Suppressor macrophage treated with lipopolysaccharide for 1 hour (primary cell): Measurements from ENCODE around the gene NKX3-2.

Source experiments
- DNase-seq, 3 donors: peaks; one replicate each; pipeline ENCODE4 v3.0.0-alpha.2; 2020 to 2022

NKX3-2 gene

GRCh38 chr4:13544606-13545393, 492 bp upstream of the NKX3-2 start:
- DNase-seq: peak; percentile 77 to 88 (median 80)

GRCh38 chr4:13543032-13543838, 1.1 kb downstream of the NKX3-2 start:
- DNase-seq: no peak

- no peak for DNase-seq
Observed at GRCh38 chr4:13542577-13543031, 1.7 kb downstream of the NKX3-2 start.

GRCh38 chr4:13541720-13542576, 2.4 kb downstream of the NKX3-2 start:
- no peak for DNase-seq

GRCh38 chr4:13541176-13541604, 3.1 kb downstream of the NKX3-2 start:
- no peak for DNase-seq

- DNase-seq: no peak
Observed at GRCh38 chr4:13540446-13541175, 3.7 kb downstream of the NKX3-2 start.

DNA sequence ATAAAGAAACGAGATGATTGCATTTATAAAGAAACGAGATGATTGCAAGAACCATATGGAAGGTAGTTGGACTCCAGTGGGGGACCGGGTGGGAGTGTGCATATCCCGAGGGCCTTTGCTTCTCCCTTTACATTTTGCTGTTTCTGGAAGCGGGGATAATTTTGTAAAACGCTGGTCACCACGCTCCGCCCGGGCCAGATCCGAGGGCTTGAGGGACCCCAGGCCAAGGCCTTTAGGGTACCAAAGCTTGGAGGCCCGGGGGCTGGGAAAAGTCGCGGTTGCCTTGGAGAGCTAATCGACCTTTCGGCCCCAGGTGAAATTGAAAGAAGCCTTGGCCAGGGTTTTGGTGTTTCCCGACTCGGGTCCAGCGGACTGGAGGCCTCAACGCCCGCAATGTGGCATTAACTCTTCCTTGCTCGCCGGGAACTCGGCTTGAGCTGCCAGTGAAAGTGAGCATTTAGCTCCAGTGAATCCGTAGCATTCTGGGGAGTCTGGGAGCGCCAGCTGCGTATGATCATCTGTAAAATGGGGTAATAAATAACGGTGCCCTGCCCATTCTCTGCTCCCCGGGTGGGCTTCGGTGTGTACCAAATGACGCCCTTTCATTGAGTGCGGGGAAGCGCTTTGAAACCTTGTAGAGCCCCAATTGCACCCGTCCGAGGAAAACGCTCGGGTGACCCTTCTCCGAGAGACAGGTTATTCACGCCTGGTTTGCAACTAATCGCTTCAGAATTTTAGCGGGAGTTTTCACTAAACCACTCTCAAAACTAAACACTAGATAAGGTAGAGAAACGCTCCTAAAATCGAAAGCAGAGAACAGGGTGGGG, 4.5 kb downstream of the NKX3-2 start:
- no peak for DNase-seq

- DNase-seq: no peak
Observed at GRCh38 chr4:13539047-13539618, 5.2 kb downstream of the NKX3-2 start.

DNA sequence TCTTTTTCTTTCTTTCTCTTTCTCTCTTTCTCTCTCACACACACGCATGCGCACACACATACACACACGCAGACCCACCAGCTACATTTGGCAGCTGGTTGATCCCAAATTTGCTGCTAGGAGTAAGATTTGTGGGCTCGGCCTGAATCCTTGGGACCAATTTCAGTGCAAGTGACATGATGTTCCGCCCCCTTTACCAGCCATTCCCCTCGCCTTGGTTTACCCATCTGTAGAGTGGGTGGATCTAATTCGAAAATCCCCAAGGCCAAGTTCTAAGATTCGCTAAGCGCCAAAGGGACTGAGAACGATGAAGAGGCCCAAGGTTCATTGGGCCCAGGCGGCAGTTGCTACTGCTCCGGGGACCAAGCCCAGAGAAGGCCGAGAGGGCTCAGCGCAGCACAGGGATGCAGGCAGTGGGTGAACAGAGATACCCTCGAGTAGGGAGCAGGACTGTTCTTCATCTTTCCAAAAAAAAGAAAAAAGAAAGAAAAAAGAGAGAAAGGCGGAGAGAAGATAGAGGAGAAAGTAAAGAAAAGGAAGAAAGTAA, 5.8 kb downstream of the NKX3-2 start:
- DNase-seq: no peak

DNA sequence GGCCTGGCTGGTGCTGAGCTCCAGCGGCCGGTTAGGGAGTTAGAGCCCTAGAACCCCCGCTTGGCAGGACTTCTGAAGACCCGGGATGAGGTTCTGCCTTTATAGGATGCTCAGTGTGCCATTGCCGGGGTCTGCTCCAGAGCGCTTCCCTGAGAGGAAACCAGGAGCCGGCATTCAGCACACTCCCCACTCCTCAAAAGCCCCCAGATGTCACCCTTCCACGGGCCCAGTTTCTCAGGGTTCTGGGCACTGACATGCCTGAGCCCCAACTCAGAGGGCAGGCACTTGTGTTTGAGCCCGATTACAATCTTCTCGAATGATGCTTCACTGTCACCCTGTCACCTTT, 6.5 kb downstream of the NKX3-2 start:
- no peak for DNase-seq

GRCh38 chr4:13537011-13537831, 7.1 kb downstream of the NKX3-2 start:
- DNase-seq: no peak

- DNase-seq: no peak
Observed at GRCh38 chr4:13536607-13537006, 7.7 kb downstream of the NKX3-2 start.

DNA sequence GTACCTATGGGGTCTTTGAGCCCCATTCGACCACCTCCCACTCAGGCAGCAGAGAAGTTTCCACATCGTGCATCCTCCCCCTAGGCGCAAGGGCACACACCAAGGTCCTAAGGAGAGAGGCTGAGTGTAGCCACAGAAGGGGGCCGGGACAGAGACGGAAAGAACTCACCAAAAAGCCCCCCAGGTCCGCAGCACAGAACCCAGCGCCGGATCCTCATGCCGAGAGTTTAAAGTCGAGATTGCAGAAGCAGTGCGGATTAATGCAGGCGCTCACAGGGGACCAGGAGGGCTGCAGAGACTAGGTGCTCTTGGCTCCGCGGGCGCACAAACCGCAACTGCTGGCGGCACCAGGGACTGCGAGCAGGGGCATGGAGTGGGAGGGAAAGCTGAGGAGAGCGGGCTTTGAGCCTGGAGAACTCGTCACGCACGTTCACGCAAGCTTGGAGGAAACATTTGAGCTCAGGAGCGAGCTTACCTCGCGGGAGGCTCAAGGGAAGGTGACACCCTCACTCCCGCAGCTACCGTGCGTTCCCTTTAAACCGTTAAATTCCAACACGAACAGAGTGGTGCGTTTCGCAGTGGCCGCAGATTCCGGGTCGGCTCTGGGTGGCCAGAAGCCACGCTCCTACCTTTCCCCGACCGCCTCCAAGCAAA, 8.5 kb downstream of the NKX3-2 start:
- DNase-seq: no peak

DNA sequence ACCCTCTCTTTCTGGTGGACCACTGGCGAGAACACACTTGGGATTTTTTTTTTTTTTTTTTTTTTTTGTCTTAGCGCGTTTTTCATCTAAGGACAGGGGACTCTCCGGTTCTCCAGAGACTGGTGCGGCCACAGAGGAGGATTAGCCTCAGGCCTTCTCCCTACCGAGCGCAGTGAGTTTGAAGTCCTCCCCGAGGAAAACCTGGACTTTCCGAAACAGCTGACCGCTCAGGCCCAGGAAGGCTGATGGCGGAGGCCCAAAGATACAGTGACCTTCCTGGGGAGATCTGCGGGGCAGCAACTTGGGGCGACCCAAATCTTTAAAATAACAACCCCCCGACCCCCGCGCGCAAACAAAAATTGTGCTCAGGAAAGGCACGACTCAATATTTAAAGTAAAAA, 9.2 kb downstream of the NKX3-2 start:
- DNase-seq: no peak

DNA sequence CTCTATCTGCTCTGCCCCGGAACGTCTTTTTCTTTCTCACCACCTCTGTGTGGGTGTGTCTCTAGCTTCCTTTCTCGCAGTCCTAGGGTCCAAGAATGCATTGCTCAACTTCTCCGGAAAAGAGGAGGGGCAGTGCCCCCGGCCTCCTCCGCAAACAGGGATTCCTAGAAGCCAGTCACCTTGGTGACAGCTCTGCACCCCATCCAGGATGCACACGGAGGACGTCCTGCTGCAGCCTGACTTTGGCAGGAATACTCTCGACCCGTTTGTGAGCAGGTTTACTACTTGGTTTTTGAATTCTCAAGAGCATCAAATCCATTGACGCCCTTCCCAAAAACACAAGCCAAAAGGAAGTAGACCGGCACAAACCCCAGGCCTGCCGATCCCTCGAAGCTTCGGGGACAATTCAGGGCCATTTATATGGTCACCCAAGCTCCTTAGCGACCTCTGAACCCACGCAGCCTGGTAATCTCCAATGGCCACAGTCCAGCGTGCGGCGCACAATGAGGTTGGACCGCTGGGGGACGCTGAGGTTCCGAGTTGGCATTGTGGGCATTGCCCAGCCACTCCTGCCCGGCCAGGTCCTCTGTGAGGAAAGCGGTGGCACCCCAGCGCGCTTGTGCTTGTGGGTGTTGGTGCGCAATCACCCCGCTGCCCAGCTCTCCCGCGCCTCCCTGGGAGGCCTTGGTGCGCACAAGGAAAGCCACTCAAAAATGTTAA, 9.8 kb downstream of the NKX3-2 start:
- DNase-seq: no peak

GRCh38 chr4:13533670-13534343, 10.5 kb downstream of the NKX3-2 start:
- no peak for DNase-seq

DNA sequence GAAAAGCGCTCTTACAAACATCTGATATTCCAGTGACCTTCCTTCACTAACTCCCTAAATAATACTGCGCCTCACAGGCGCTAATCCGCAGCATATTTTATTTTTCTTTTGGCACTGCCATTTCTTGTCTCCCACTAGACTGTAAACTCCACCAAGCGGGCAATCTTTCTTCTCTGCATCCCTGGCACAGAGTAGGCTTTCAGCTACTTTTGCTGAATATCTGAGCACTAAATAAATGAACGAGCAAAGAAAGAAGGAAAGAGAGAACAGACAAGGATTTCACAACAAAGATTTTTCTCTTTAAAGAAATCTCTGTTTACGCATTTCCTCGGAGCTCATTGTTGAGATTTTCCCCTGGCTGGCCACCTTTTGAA, 12.7 kb downstream of the NKX3-2 start:
- DNase-seq: no peak
